ENCODE measurements around the gene WDR82. TPM values are rescaled to one million over a fixed set of nuclear protein-coding genes. Genes with fewer than 3 reads are reported as not detected.

Gene WDR82
- total RNA-seq, 4 donors from 2014 or later = 49.5 to 60.3 (median 56.3) TPM

DNA sequence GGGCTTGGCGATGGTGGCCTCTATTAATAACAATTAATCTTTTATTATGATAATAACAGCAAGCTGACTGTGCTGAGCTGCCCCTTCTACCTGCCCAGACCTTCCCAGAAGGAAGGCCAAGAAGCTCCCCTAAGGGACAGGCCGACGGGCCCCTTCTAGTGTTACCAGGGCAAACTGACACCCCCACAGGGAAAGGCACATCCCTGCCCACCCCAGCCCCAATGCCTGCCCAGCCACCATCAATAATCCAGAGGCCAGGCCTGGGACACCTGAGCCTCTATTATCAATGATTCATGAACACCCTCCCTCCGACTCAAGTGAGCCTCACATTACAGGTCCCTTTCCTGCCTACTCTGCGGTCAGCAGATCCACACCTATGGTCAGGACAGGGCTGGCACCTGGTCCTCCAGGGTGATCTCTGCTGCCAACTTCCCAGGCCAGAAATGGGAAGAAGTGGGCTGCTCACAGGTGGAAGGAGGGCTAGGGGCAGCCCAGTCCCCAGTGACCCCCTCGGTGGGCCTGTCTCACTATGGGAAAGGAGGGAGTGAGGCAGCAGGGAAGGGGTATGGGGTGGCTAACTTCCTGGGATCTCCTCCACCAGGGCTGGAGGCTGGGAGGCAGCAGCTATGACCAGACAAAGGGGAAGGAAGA, 41.3 kb downstream of the WDR82 start:
- DNase-seq (ENCODE audit: low spot score in 2 of 2) = no peak
- H3K4me3 ChIP-seq (ENCODE audit: low read depth, poor library complexity, severe bottlenecking) = no peak overlapping the region
- intact Hi-C loops (cut with DNase I; ENCODE audit: low total_unique reads) = loop anchor here (10.0 kb wide), 1 partner anchor 48 kb away; the partner anchor contains the start of gene GLYCTK
- TF ChIP-seq, protein P1, sequence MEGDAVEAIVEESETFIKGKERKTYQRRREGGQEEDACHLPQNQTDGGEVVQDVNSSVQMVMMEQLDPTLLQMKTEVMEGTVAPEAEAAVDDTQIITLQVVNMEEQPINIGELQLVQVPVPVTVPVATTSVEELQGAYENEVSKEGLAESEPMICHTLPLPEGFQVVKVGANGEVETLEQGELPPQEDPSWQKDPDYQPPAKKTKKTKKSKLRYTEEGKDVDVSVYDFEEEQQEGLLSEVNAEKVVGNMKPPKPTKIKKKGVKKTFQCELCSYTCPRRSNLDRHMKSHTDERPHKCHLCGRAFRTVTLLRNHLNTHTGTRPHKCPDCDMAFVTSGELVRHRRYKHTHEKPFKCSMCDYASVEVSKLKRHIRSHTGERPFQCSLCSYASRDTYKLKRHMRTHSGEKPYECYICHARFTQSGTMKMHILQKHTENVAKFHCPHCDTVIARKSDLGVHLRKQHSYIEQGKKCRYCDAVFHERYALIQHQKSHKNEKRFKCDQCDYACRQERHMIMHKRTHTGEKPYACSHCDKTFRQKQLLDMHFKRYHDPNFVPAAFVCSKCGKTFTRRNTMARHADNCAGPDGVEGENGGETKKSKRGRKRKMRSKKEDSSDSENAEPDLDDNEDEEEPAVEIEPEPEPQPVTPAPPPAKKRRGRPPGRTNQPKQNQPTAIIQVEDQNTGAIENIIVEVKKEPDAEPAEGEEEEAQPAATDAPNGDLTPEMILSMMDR (IDR thresholded peaks at IDR 0.05) = no peak
- TF ChIP-seq POLR2A (IDR thresholded peaks at IDR 0.05) = no peak
- WGBS, 2 donors = 72 to 81% methylated on average over 6 of the region's 6 CpGs

DNA sequence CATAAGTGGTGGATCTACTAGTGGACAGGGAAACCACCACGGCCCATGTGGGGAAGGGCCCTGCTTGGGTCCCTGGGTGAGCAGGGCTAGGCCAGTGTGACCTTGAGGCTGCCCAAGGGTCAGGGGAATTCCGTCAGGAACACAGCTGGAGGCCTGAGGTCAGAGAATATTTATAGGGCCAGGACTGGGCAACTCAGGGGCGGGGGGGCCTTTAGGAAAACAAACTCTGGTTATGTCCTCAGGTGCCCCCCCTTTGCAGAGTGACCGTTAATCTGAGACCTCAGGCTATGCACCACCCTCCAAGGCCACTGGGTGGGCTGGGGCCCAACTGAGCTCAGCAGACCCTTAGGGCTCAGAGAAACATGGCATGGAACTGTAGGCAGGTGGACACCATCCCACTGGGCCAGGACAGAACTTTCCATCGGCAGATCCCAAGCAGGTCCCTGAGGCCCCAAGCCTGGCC, 42.0 kb downstream of the WDR82 start:
- DNase-seq (ENCODE audit: low spot score in 2 of 2) = no peak
- no peak overlapping the region for H3K4me3 ChIP-seq (ENCODE audit: low read depth, poor library complexity, severe bottlenecking)
- intact Hi-C loops (cut with DNase I; ENCODE audit: low total_unique reads) = loop anchor here (10.0 kb wide), 1 partner anchor 48 kb away; the partner anchor contains the start of gene GLYCTK
- no peak for TF ChIP-seq POLR2A (IDR thresholded peaks at IDR 0.05)
- TF ChIP-seq, protein P1 (IDR thresholded peaks at IDR 0.05) = no peak
- 76 to 77% methylated on average over 5 of the region's 5 CpGs for WGBS, 2 donors

DNA sequence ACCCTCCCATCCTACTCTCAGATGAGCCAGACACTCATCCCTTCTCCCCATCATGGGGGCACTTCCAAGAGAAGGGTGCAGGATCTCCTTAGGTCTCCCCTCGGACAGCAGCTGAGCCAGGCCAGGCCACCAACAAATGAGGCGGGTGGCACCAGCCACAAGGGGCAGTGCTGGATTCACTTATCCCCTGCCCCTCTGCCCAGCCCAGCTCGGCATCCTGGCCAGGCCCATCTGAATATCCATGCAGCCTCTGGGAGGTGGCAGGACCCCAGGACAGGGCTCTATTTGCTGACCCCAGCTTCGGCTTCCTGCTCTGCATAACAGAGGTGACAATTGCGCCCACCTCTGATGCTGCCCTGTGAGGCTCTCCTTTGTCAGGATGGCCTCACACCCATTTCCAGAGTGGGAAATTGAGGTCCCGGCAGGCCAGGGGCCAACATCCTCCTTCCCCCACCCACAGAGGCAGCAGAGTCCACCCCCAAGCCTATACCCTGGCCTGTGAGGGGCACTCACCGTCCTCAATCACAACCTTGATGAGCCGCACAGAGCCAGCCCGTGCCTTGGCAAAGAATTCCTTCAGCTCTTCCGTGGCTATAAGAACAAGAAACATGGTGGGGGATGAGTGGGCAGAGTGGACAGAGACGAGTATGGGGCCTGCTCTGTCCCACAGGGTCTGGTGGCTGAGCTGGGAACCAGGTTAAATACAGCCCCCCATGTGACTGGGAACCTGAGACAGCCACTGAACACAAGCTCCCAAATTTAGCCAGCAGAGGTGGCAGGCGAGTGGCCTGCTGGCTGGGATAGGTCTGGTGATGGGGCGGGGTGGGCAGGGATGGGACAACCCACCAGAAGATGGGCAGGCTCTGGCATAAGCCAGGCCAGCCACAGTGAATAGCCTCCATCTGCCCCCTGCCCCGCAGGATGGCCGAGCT, 43.7 kb downstream of the WDR82 start:
- intact Hi-C loops (cut with DNase I; ENCODE audit: low total_unique reads) = loop anchor here (10.0 kb wide), 1 partner anchor 50 kb away; the partner anchor contains the start of gene GLYCTK
- H3K4me3 ChIP-seq (ENCODE audit: low read depth, poor library complexity, severe bottlenecking) = no peak overlapping the region
- no peak for DNase-seq (ENCODE audit: low spot score in 2 of 2)
- 84 to 90% methylated on average over 15 of the region's 15 CpGs for WGBS, 2 donors
- no peak for TF ChIP-seq POLR2A (IDR thresholded peaks at IDR 0.05)
- TF ChIP-seq, protein P1 (IDR thresholded peaks at IDR 0.05) = no peak

DNA sequence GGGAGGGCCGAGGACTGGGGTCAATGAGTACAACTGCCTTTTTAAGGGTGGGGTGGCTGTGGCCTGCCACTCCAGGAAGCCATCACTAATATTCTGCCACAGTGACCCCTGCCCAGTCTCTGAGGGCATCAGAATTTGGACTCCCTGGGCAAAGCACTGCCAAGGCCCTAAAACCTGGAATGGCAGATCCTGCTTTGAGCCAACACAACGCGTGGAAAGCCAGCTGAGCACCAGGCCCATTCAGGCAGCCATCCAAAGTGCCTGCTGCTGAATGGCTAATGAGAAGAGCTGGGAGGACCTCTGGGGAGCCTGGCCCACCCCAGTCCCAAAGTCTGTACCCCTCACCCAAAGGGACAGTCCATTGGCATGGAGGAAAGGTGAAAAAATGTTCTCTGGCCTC, 44.5 kb downstream of the WDR82 start:
- WGBS, 2 donors = 65 to 66% methylated on average over 3 of the region's 3 CpGs
- intact Hi-C loops (cut with DNase I; ENCODE audit: low total_unique reads) = loop anchor here (10.0 kb wide), 1 partner anchor 51 kb away; the partner anchor contains the start of gene GLYCTK
- TF ChIP-seq POLR2A (IDR thresholded peaks at IDR 0.05) = no peak
- TF ChIP-seq, protein P1 (IDR thresholded peaks at IDR 0.05) = no peak
- DNase-seq (ENCODE audit: low spot score in 2 of 2) = no peak
- H3K4me3 ChIP-seq (ENCODE audit: low read depth, poor library complexity, severe bottlenecking) = no peak overlapping the region

DNA sequence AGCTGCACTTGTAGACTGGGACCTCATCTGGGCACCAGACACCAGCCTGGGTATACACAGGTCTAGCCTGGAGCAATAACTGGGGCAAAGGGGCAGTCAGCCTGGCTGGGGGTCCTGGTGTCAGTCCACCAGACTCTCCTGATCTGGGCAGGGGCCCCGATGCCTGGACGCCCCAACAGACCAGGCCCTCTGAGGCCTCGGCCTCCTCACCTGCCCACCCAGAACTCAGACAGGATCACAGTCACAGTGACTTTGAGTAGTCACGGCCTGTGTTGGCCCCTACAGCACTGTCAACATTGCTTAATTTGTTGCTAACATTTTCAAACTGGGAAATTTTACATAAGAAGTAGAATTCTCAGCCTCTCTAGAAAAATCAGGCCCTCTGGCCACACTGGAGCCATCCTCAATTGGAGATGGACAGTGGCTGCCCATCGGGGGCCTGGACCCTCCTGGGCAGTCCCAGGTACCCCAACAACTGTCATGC, 45.3 kb downstream of the WDR82 start:
- no peak for DNase-seq (ENCODE audit: low spot score in 2 of 2)
- 91 to 94% methylated on average over 3 to 5 of the region's 5 CpGs for WGBS, 2 donors
- intact Hi-C loops (cut with DNase I; ENCODE audit: low total_unique reads) = loop anchor here (10.0 kb wide), 1 partner anchor 52 kb away; the partner anchor contains the start of gene GLYCTK
- no peak for TF ChIP-seq POLR2A (IDR thresholded peaks at IDR 0.05)
- TF ChIP-seq, protein P1 (IDR thresholded peaks at IDR 0.05) = no peak
- no peak overlapping the region for H3K4me3 ChIP-seq (ENCODE audit: low read depth, poor library complexity, severe bottlenecking)
